ENCODE measurements around the gene FAM135A. TPM values are rescaled to one million over a fixed set of nuclear protein-coding genes. Genes with fewer than 3 reads are reported as not detected.

Gene FAM135A
- total and polyA plus RNA-seq, 7 experiments from 2014 or later = 2.8 to 15.4 (median 9.4) TPM

DNA sequence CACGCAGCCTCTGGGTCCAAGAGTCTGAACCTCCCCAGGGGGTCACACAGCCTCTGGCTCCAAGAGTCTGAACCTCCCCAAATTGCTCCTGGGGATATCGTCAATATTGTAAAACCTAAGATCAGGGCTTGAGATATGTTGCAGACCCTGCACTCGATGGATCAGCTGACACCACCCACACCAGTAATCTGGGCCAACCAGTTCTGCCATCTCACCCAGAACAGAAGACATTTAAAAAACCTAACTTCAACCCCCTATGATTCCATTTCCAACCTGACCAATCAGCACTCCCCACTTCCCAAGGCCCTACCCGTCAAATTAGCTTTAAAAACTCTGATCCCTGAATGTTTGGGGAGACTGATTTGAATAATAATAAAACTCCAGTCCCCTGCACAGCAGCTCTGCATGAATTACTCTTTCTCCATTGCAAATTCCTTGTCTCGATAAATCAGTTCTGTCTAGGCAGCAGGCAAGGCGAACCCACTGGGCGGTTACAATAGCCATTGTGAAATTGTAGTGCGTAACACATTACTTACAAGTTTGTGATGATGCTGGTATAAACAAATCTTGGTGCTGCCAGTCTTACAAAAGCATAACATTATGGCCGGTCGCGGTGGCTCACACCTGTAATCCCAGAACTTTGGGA lies 32.4 kb upstream of the FAM135A start:
- H3K9me3 Mint-ChIP-seq = peaks cover 0 to 9% (median 0%) of the 10 kb centered on the region in 11 donors
- no peak for DNase-seq
- Histone ChIP-seq H3K27ac (ENCODE audit: low read depth, low read length) (no peak overlapping the region), H3K36me3 (ENCODE audit: control insufficient read depth in 2 of 3, insufficient read depth in 3 of 3, low read length in 3 of 3) (no peaks in the 10 kb centered on the region), H3K4me3 (ENCODE audit: low read length) (no peak overlapping the region), H3K27me3 (ENCODE audit: control insufficient read depth in 2 of 2, insufficient read depth in 2 of 2, low read length in 2 of 2) (no peaks in the 10 kb centered on the region), H3K4me1 (ENCODE audit: control insufficient read depth in 2 of 2, insufficient read depth in 2 of 2, low read length in 2 of 2) (no peaks in the 10 kb centered on the region), H3K9me3 (ENCODE audit: control insufficient read depth in 2 of 3, low read length in 3 of 3) (no peaks in the 10 kb centered on the region)
- peaks cover 0 to 1% (median 0%) of the 10 kb centered on the region in 5 donors for H3K36me3 Mint-ChIP-seq
- no peak overlapping the region for H3K4me3 Mint-ChIP-seq
- ChIA-PET CTCF (interaction anchor here (1.8 kb wide), 1 partner anchor 13 kb away, joined by 4 read pairs; no protein-coding TSS in a partner anchor), POLR2A (no interaction called here)
- H3K4me1 Mint-ChIP-seq = no peaks in the 10 kb centered on the region
- no peak for ATAC-seq
- intact Hi-C loops (cut with micrococcal nuclease) = no loop called here
- H3K27me3 Mint-ChIP-seq = peaks cover 4 to 23% (median 13%) of the 10 kb centered on the region in 5 donors
- no peak overlapping the region for H3K27ac Mint-ChIP-seq

DNA sequence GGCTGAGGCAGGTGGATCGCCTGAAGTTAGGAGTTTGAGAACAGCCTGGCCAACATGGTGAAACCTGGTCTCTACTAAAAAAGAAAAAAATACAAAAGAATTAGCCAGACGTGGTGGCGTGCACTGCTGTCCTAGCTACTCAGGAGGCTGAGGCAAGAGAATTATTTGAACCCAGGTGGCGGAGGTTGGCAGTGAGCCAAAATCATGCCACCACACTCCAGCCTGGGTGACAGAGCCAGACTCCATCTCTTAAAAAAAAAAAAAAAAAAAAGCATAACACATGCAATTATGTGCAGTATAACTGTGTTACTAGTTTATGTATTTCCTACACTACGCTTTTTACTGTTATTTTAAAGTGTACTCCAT lies 31.9 kb upstream of the FAM135A start:
- peaks cover 0 to 9% (median 0%) of the 10 kb centered on the region in 11 donors for H3K9me3 Mint-ChIP-seq
- POLR2A ChIA-PET = no interaction called here
- no peak overlapping the region for H3K27ac Mint-ChIP-seq
- intact Hi-C loops (cut with micrococcal nuclease) = no loop called here
- H3K9me3 ChIP-seq (ENCODE audit: control insufficient read depth in 2 of 3, low read length in 3 of 3) = no peaks in the 10 kb centered on the region
- H3K4me3 Mint-ChIP-seq = no peak overlapping the region
- H3K4me1 ChIP-seq (ENCODE audit: control insufficient read depth in 2 of 2, insufficient read depth in 2 of 2, low read length in 2 of 2) = no peaks in the 10 kb centered on the region
- no peaks in the 10 kb centered on the region for H3K36me3 ChIP-seq (ENCODE audit: control insufficient read depth in 2 of 3, insufficient read depth in 3 of 3, low read length in 3 of 3)
- no peaks in the 10 kb centered on the region for H3K4me1 Mint-ChIP-seq
- CTCF ChIA-PET = no interaction called here
- no peak overlapping the region for H3K27ac ChIP-seq (ENCODE audit: low read depth, low read length)
- no peaks in the 10 kb centered on the region for H3K36me3 Mint-ChIP-seq
- no peak for ATAC-seq
- no peak for DNase-seq
- H3K4me3 ChIP-seq (ENCODE audit: low read length) = no peak overlapping the region
- no peaks in the 10 kb centered on the region for H3K27me3 ChIP-seq (ENCODE audit: control insufficient read depth in 2 of 2, insufficient read depth in 2 of 2, low read length in 2 of 2)
- H3K27me3 Mint-ChIP-seq = peaks cover 2 to 21% (median 9%) of the 10 kb centered on the region in 5 donors

DNA sequence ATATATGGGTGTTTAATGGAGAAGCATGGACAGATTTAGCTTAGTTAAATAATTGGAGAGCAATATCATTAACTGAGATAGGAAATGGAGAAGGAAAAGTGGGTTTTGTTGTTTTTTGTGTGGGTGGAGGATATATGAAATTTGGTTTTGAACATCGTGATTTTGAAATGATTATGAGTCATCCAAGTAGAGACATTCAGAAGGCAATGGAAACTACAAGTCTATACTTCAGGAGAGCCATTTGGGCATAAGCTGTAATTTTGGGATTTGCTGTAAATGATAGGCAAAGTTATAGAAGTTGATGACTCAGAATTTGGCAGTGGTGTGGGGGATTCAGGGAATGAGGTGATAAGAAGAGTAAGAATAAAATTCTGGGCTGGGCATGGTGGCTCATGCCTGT lies 27.4 kb upstream of the FAM135A start:
- no peaks in the 10 kb centered on the region for H3K36me3 ChIP-seq (ENCODE audit: control insufficient read depth in 2 of 3, insufficient read depth in 3 of 3, low read length in 3 of 3)
- Mint-ChIP-seq H3K9me3 (peaks cover 0 to 9% (median 0%) of the 10 kb centered on the region in 11 donors), H3K36me3 (no peaks in the 10 kb centered on the region), H3K27me3 (peaks cover 6 to 20% (median 8%) of the 10 kb centered on the region in 5 donors), H3K4me3 (no peak overlapping the region), H3K27ac (no peak overlapping the region), H3K4me1 (no peaks in the 10 kb centered on the region)
- DNase-seq = no peak
- intact Hi-C loops (cut with micrococcal nuclease) = no loop called here
- ATAC-seq = no peak
- no peaks in the 10 kb centered on the region for H3K4me1 ChIP-seq (ENCODE audit: control insufficient read depth in 2 of 2, insufficient read depth in 2 of 2, low read length in 2 of 2)
- no peak overlapping the region for H3K4me3 ChIP-seq (ENCODE audit: low read length)
- no peaks in the 10 kb centered on the region for H3K9me3 ChIP-seq (ENCODE audit: control insufficient read depth in 2 of 3, low read length in 3 of 3)
- H3K27ac ChIP-seq (ENCODE audit: low read depth, low read length) = no peak overlapping the region
- POLR2A ChIA-PET = no interaction called here
- CTCF ChIA-PET = no interaction called here
- no peaks in the 10 kb centered on the region for H3K27me3 ChIP-seq (ENCODE audit: control insufficient read depth in 2 of 2, insufficient read depth in 2 of 2, low read length in 2 of 2)

DNA sequence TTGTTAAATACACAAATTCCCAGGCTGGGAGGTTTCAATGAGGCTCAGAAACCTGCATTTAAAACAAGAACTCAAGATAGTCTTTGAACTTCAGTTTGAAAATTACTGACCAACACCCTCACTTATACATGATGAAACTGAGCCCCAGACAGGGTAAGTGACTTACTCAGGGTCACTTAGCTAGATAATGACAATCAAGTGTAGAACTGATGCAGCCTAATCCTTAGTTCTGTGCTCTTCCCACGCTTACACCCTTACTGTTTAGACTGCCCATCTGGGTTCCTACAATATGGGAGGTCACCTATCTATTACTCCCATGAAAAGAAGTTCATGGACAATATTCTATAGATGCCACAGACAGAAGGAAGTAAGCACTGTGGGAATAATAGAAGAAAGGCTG lies 24.5 kb upstream of the FAM135A start:
- H3K4me1 Mint-ChIP-seq = no peaks in the 10 kb centered on the region
- Histone ChIP-seq H3K4me3 (ENCODE audit: low read length) (no peak overlapping the region), H3K9me3 (ENCODE audit: control insufficient read depth in 2 of 3, low read length in 3 of 3) (no peaks in the 10 kb centered on the region), H3K27ac (ENCODE audit: low read depth, low read length) (no peak overlapping the region), H3K36me3 (ENCODE audit: control insufficient read depth in 2 of 3, insufficient read depth in 3 of 3, low read length in 3 of 3) (no peaks in the 10 kb centered on the region), H3K27me3 (ENCODE audit: control insufficient read depth in 2 of 2, insufficient read depth in 2 of 2, low read length in 2 of 2) (no peaks in the 10 kb centered on the region), H3K4me1 (ENCODE audit: control insufficient read depth in 2 of 2, insufficient read depth in 2 of 2, low read length in 2 of 2) (no peaks in the 10 kb centered on the region)
- ChIA-PET CTCF (no interaction called here), POLR2A (no interaction called here)
- no peak overlapping the region for H3K27ac Mint-ChIP-seq
- DNase-seq (no peak), ATAC-seq (no peak)
- peaks cover 0 to 8% (median 0%) of the 10 kb centered on the region in 11 donors for H3K9me3 Mint-ChIP-seq
- intact Hi-C loops (cut with micrococcal nuclease) = no loop called here
- peaks cover 0 to 4% (median 0%) of the 10 kb centered on the region in 5 donors for H3K36me3 Mint-ChIP-seq
- H3K27me3 Mint-ChIP-seq = peaks cover 17 to 29% (median 27%) of the 10 kb centered on the region in 5 donors
- no peak overlapping the region for H3K4me3 Mint-ChIP-seq

GRCh38 chr6:70389261-70389660 lies 24.0 kb upstream of the FAM135A start:
- Histone ChIP-seq H3K4me1 (ENCODE audit: control insufficient read depth in 2 of 2, insufficient read depth in 2 of 2, low read length in 2 of 2) (no peaks in the 10 kb centered on the region), H3K4me3 (ENCODE audit: low read length) (no peak overlapping the region), H3K9me3 (ENCODE audit: control insufficient read depth in 2 of 3, low read length in 3 of 3) (no peaks in the 10 kb centered on the region), H3K36me3 (ENCODE audit: control insufficient read depth in 2 of 3, insufficient read depth in 3 of 3, low read length in 3 of 3) (no peaks in the 10 kb centered on the region), H3K27ac (ENCODE audit: low read depth, low read length) (no peak overlapping the region), H3K27me3 (ENCODE audit: control insufficient read depth in 2 of 2, insufficient read depth in 2 of 2, low read length in 2 of 2) (no peaks in the 10 kb centered on the region)
- ChIA-PET POLR2A (interaction anchor here (0.7 kb wide), 1 partner anchor 23 kb away, joined by 3 read pairs; no protein-coding TSS in a partner anchor), CTCF (no interaction called here)
- Mint-ChIP-seq H3K9me3 (peaks cover 0 to 4% (median 0%) of the 10 kb centered on the region in 11 donors), H3K4me1 (no peaks in the 10 kb centered on the region), H3K36me3 (peaks cover 0 to 4% (median 0%) of the 10 kb centered on the region in 5 donors), H3K27me3 (peaks cover 14 to 29% (median 25%) of the 10 kb centered on the region in 5 donors), H3K4me3 (no peak overlapping the region), H3K27ac (no peak overlapping the region)
- intact Hi-C loops (cut with micrococcal nuclease) = no loop called here
- no peak for ATAC-seq
- no peak for DNase-seq

GRCh38 chr6:70390067-70390466 lies 23.2 kb upstream of the FAM135A start:
- ATAC-seq (no peak), DNase-seq (no peak)
- Mint-ChIP-seq H3K27me3 (peaks cover 21 to 32% (median 24%) of the 10 kb centered on the region in 5 donors), H3K4me1 (peaks cover 0 to 3% (median 0%) of the 10 kb centered on the region in 7 donors), H3K36me3 (peaks cover 0 to 4% (median 0%) of the 10 kb centered on the region in 5 donors), H3K4me3 (no peak overlapping the region), H3K27ac (no peak overlapping the region), H3K9me3 (peaks cover 0 to 1% (median 0%) of the 10 kb centered on the region in 11 donors)
- Histone ChIP-seq H3K27me3 (ENCODE audit: control insufficient read depth in 2 of 2, insufficient read depth in 2 of 2, low read length in 2 of 2) (no peaks in the 10 kb centered on the region), H3K4me1 (ENCODE audit: control insufficient read depth in 2 of 2, insufficient read depth in 2 of 2, low read length in 2 of 2) (no peaks in the 10 kb centered on the region), H3K4me3 (ENCODE audit: low read length) (no peak overlapping the region), H3K36me3 (ENCODE audit: control insufficient read depth in 2 of 3, insufficient read depth in 3 of 3, low read length in 3 of 3) (no peaks in the 10 kb centered on the region), H3K27ac (ENCODE audit: low read depth, low read length) (no peak overlapping the region), H3K9me3 (ENCODE audit: control insufficient read depth in 2 of 3, low read length in 3 of 3) (no peaks in the 10 kb centered on the region)
- intact Hi-C loops (cut with micrococcal nuclease) = no loop called here
- POLR2A ChIA-PET = interaction anchor here (0.7 kb wide), 1 partner anchor 22 kb away, joined by 3 read pairs; no protein-coding TSS in a partner anchor
- CTCF ChIA-PET = no interaction called here

- ATAC-seq (no peak), DNase-seq (no peak)
- Mint-ChIP-seq H3K9me3 (peaks cover 0 to 1% (median 0%) of the 10 kb centered on the region in 11 donors), H3K4me3 (no peak overlapping the region), H3K4me1 (peaks cover 0 to 3% (median 0%) of the 10 kb centered on the region in 7 donors), H3K27me3 (peaks cover 23 to 34% (median 29%) of the 10 kb centered on the region in 5 donors), H3K36me3 (peaks cover 0 to 4% (median 0%) of the 10 kb centered on the region in 5 donors), H3K27ac (no peak overlapping the region)
- Histone ChIP-seq H3K4me3 (ENCODE audit: low read length) (no peak overlapping the region), H3K27me3 (ENCODE audit: control insufficient read depth in 2 of 2, insufficient read depth in 2 of 2, low read length in 2 of 2) (no peaks in the 10 kb centered on the region), H3K36me3 (ENCODE audit: control insufficient read depth in 2 of 3, insufficient read depth in 3 of 3, low read length in 3 of 3) (no peaks in the 10 kb centered on the region), H3K9me3 (ENCODE audit: control insufficient read depth in 2 of 3, low read length in 3 of 3) (no peaks in the 10 kb centered on the region), H3K4me1 (ENCODE audit: control insufficient read depth in 2 of 2, insufficient read depth in 2 of 2, low read length in 2 of 2) (no peaks in the 10 kb centered on the region), H3K27ac (ENCODE audit: low read depth, low read length) (no peak overlapping the region)
- intact Hi-C loops (cut with micrococcal nuclease) = no loop called here
- POLR2A ChIA-PET = interaction anchor here (0.6 kb wide), 1 partner anchor 290 kb away, joined by 7 read pairs; no protein-coding TSS in a partner anchor
- CTCF ChIA-PET = interaction anchor here (0.6 kb wide), 1 partner anchor 21 kb away, joined by 3 read pairs; no protein-coding TSS in a partner anchor
Measured at GRCh38 chr6:70391492-70391891, 21.8 kb upstream of the FAM135A start.
